ENCODE measurements around the gene TTC39C. TPM values are rescaled to one million over a fixed set of nuclear protein-coding genes. Genes with fewer than 3 reads are reported as not detected.

The TTC39C gene
- total and polyA plus RNA-seq, 2 of the 8 experiments (the other 6 are each of a cell fraction or from before 2014, with no cell fraction given) = 8.1 to 79.1 TPM

DNA sequence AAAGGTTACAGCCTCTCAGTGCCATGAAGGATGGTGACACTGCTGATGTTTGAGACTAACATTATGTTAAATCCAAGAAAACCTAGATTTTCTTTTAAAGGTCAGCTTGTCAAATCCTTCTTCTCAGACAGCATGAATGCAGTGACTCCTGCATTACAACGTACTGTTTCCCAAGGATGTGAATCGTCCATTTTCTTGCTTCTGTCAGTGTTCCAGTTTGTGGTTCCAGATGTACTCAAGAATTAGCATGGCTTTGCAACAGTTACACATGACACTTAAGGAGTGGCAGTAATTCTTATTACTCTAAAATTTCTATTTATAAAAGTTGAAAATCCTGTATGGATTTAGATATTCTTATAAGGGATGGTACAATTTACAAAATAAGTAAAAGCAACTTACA is 1.5 kb upstream of the TTC39C start:
- H3K9ac ChIP-seq (replicated peaks in 1 of 4; ENCODE audit: extremely low read depth in 1 of 4, low read depth in 3 of 4, low read length in 3 of 4) = no peak overlapping the region
- H3K27me3 ChIP-seq (replicated peaks in 1 of 4; ENCODE audit: control insufficient read depth in 3 of 4, extremely low read depth in 1 of 4, insufficient read depth in 3 of 4, low read length in 3 of 4) = peaks cover 0 to 8% (median 2%) of the 10 kb centered on the region in 4 experiments; a peak in 1 of 7 replicates
- no peak overlapping the region for H3K27ac ChIP-seq (ENCODE audit: low read depth, low read length)
- no peak overlapping the region for H3K18ac ChIP-seq (ENCODE audit: extremely low read depth, low read length)
- H4K91ac ChIP-seq (replicated peaks; ENCODE audit: insufficient read length, low read length) = no peak overlapping the region
- no peak overlapping the region for H2BK12ac ChIP-seq (ENCODE audit: low read depth, low read length)
- no peak overlapping the region for H2BK15ac ChIP-seq (ENCODE audit: low read length)
- H2BK120ac ChIP-seq (replicated peaks; ENCODE audit: low read depth, low read length) = no peak overlapping the region
- H4K20me1 ChIP-seq (replicated peaks in 1 of 2; ENCODE audit: control insufficient read depth in 1 of 2, insufficient read depth in 2 of 2, low read length in 2 of 2) = no peaks in the 10 kb centered on the region
- 88% methylated on average over 2 of the region's 2 CpGs; no CpG with 5 or more reads in 1 of the 2 experiments for WGBS, 2 experiments (ENCODE audit: extremely low coverage in 1 of 2, insufficient coverage in 1 of 2, insufficient read length in 1 of 2, insufficient replicate concordance in 2 of 2, low coverage in 1 of 2, low lambda C conversion rate in 2 of 2, missing lambda C conversion rate in 1 of 2)
- H3K4me3 ChIP-seq (ENCODE audit: extremely low read depth in 1 of 4, insufficient read depth in 2 of 4, low read depth in 3 of 4, low read length in 4 of 4) = no peak overlapping the region
- H3K4me1 ChIP-seq (replicated peaks in 1 of 4; ENCODE audit: control insufficient read depth in 3 of 4, insufficient read depth in 4 of 4, low read length in 3 of 4) = peaks cover 2 to 16% (median 9%) of the 10 kb centered on the region in 4 experiments; a peak in 6 of 7 replicates
- TF ChIP-seq SIX5 (IDR thresholded peaks at IDR 0.05; ENCODE audit: low read depth, low read length) (no peak), SAP30 (IDR thresholded peaks at IDR 0.05; ENCODE audit: insufficient read depth, insufficient replicate concordance, low read length) (no peak), CREB1 (IDR thresholded peaks at IDR 0.05) (no peak), POLR2A (IDR thresholded peaks at IDR 0.05; ENCODE audit: control extremely low read depth in 1 of 2, low read depth in 2 of 2, low read length in 2 of 2) (no peak), YY1 (IDR thresholded peaks at IDR 0.05; ENCODE audit: low read depth, low read length) (no peak)
- H4K5ac ChIP-seq (ENCODE audit: insufficient read length, low read depth, low read length) = no peak overlapping the region
- no peaks in the 10 kb centered on the region for H3K79me1 ChIP-seq (ENCODE audit: low read depth, low read length)
- no peak overlapping the region for H3K4me2 ChIP-seq (ENCODE audit: insufficient read depth in 1 of 2, low read depth in 2 of 2, low read length in 2 of 2)
- H3K14ac ChIP-seq (ENCODE audit: insufficient read length) = no peak overlapping the region
- no peak overlapping the region for H3K23ac ChIP-seq (ENCODE audit: insufficient read length)
- no peak for FAIRE-seq
- no peak overlapping the region for H4K8ac ChIP-seq (ENCODE audit: extremely low read depth, insufficient read depth, low read length)
- H3K9me3 ChIP-seq (ENCODE audit: insufficient read depth in 2 of 2, low read depth in 1 of 2, low read length in 1 of 2) = no peaks in the 10 kb centered on the region
- no peak overlapping the region for H3K4ac ChIP-seq (replicated peaks; ENCODE audit: insufficient read length, low read depth, low read length)
- no peak for DNase-seq (ENCODE audit: low read depth in 1 of 2, low spot score in 2 of 2)
- CTCF ChIA-PET (ENCODE audit: partially characterized antibody) = no interaction called here
- POLR2A ChIA-PET (ENCODE audit: partially characterized antibody) = interaction anchor here (1.2 to 3.2 kb wide), 2 partner anchors 28 to 62 kb away, joined by 3 to 12 read pairs; no protein-coding TSS in a partner anchor
- H2AFZ ChIP-seq (ENCODE audit: low read length) = no peak overlapping the region
- no peak overlapping the region for H2BK20ac ChIP-seq (ENCODE audit: low read length)
- H2AK5ac ChIP-seq (ENCODE audit: low read depth, low read length) = no peak overlapping the region
- no peak overlapping the region for H2BK5ac ChIP-seq (ENCODE audit: low read depth, low read length)
- H3K56ac ChIP-seq (replicated peaks; ENCODE audit: insufficient read length, low read depth, low read length) = no peak overlapping the region
- H3K36me3 ChIP-seq (ENCODE audit: control insufficient read depth in 2 of 4, insufficient read depth in 4 of 4, low read length in 3 of 4) = no peaks in the 10 kb centered on the region
- H3K79me2 ChIP-seq (ENCODE audit: control insufficient read depth in 1 of 2, insufficient read depth in 2 of 2, low read length in 2 of 2) = peaks cover under 1 to 30% of the 10 kb centered on the region in 2 experiments
- peaks cover 7% of the 10 kb centered on the region for H3K23me2 ChIP-seq (ENCODE audit: low read depth, low read length)

Data from H1 (cell line).